CD4-positive, alpha-beta T cell treated with Interleukin-10 for 1 hour (primary cell): ENCODE results near the gene TPM1.
"Not testable (repeated sequence)": the region's sequence is repeated elsewhere in the genome, so short reads cannot be mapped to it uniquely, and the experiment has no call there.

Source experiments
- DNase-seq: peaks from one replicate; pipeline ENCODE4 v3.0.0-alpha.2; 2020

Gene TPM1

DNA sequence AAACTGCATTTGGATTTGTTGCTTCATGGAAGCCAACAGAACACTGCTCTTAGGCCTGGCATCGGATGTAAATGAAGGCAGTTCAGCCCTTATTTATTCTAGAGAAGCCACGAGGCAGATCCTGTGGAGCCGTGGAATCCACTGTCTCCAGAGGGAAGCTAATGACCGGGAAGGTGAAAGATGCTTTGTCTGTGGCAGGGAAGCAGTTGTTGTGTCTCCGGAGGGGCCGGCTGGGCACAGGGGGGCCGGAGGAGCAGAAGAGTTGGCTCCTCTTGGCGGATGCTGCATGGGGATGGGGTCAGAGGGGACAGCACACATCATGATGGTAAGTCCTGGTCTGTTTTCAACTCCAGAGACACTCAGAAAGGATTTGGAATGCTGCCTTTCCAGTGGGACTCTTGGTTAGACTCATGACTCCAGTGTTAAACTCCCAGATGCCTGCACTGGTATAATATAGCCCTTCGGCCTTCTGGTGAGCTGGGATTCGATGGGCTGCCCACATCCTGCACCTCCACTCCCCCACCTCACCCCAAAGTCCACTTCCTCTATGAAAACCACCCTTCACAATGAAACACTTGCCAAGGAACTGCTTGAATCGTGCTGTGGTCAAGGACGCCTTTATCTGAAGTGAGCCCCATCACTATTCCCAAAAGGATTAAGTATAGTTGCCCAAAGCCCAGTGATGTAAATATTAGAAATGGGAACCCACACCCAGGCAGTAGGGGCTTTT, 33.6 kb downstream of the TPM1 start:
- DNase-seq: no peak

GRCh38 chr15:63076714-63077046, 34.1 kb downstream of the TPM1 start:
- no peak for DNase-seq

- no peak for DNase-seq
Measured at GRCh38 chr15:63077952-63078351, 35.4 kb downstream of the TPM1 start.

GRCh38 chr15:63079947-63080626, 37.5 kb downstream of the TPM1 start:
- DNase-seq: no peak

DNA sequence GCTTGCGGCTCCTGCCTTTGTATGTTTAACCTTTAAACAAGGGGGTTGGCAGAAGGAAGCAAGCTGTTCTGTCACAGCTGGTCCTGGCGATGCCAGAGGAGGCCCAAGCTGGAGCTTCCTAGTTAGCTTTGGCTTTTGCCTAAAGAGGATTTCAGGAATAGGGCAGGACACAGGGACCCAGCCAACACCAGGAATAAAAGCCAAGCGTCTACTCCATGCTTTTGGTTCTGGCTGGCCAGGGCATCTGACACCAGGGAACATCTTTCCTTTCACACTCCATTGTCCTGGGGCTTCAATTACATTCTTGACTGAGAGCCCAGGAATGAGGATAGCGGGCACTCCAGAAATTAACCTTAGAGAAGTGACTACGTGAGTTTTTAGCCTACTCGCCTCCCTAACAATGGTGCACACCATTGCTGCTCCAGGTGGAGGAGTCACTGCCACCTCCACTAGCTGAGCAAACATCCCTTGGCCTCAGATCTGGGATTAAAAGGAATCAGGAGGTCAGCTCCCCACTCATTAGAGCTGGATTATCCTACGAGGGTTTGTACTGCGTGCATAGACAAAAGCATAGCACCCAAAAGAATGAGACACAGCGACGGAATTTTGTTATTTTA, 38.2 kb downstream of the TPM1 start:
- no peak for DNase-seq

- no peak for DNase-seq
Measured at GRCh38 chr15:63082366-63082765, 39.8 kb downstream of the TPM1 start.

- no peak for DNase-seq
Measured at GRCh38 chr15:63083044-63083443, 40.5 kb downstream of the TPM1 start.

- DNase-seq: no peak
Measured at GRCh38 chr15:63083541-63083940, 41.0 kb downstream of the TPM1 start.

- no peak for DNase-seq
Measured at GRCh38 chr15:63084806-63085205, 42.3 kb downstream of the TPM1 start.

- DNase-seq: no peak
Measured at GRCh38 chr15:63085289-63085688, 42.7 kb downstream of the TPM1 start.

GRCh38 chr15:63086271-63086670, 43.7 kb downstream of the TPM1 start:
- DNase-seq: no peak

DNA sequence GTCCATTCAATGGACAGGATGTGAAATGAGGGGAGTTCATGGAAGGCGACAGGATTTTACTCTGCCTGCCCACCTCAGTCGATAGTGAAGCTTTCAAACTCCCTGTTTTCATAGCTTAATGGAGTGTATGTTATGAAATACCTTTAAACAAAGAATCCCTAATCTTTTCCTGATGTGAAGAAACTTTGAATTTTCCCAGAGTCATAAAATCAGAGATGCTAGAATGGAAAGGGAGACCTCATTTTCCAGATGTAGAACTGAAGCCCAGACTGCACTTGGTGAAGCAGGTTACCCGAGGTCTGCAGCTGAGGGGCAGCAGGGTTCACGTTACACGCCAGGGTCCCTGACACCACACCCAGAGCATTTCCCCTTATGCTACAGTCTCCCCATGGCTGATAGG, 44.4 kb downstream of the TPM1 start:
- DNase-seq: no peak

GRCh38 chr15:63088533-63089245, 46.1 kb downstream of the TPM1 start:
- DNase-seq: no peak

DNA sequence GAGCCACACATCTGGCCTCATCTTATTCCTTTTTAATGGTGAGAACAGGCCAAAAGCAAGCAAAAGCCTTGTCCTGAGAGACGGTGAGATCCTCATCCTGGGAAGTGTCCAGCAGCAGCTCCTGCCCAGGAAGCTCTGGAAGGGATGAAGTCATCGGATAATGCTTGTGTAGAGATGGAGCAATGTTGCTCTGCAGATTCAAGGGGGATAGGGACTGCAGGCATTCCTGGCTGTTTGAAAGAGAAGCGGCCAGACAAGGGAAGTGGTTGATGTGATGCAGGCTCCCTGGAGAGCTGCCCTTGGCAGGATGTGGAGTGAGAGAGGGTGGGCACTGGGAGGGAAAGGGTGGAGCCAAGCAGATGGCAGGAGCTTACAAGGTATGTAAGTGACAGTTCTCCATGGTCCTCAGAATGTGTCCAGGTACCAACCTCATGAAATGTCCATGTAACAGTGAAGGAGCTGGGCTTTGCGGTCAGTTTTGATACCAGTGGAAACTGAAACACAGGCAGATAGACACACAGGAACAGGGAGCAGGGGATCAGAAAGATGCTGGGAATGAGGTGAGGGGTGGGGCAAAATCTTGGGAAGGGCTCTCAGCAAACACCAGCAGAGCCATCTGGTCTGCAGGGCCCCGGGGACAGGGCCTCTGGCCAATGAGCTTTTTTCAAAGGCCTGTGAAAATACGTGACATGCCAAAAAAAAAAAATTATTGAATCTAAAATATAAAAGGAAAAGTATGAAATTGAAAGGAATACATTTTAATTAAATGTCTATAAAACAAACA, 46.9 kb downstream of the TPM1 start:
- DNase-seq: no peak

- DNase-seq: no peak
Measured at GRCh38 chr15:63090472-63090871, 47.9 kb downstream of the TPM1 start.

DNA sequence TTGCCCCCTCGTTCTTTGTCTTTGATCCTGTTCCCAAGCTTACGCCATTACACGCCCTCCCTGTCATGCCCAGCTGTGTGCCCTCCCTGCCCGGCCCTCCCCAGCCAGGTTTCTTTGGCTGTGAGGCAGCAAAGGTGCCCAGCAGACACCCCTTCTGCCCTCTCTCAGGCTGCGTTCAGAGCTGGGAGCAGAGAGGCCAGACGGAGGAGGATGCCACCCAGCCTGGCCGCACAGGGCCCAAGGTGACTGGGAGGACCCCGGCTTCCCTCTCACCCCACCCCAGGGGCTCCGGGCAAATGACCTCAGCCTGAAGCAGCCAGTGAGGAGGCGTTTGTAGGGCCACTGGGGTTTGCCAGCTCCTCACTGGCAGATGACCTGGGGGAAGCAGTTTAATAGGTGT, 48.3 kb downstream of the TPM1 start:
- no peak for DNase-seq

GRCh38 chr15:63091679-63092446, 49.3 kb downstream of the TPM1 start:
- DNase-seq: no peak

- peak; percentile 76 for DNase-seq
Measured at GRCh38 chr15:63093486-63094205, 51.1 kb downstream of the TPM1 start.

GRCh38 chr15:63094495-63094931, 52.0 kb downstream of the TPM1 start:
- no peak for DNase-seq

DNA sequence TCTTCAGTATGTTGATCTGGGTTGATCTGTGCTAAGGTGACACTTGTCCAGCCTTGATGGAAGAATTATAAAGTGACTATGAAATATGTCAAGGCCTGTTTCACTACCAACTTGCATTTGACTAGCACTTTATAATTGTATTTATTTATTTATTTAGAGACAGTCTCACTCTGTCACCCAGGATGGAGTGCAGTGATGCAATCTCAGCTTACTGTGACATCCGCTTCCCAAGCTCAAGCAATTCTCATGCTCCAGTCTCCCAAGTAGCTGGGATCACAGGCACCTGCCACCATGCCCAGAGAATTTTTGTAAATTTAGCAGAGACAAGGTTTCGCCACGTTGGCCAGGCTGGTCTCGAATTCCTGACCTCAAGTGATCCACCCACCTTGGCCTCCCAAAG, 53.6 kb downstream of the TPM1 start:
- DNase-seq: no peak

DNA sequence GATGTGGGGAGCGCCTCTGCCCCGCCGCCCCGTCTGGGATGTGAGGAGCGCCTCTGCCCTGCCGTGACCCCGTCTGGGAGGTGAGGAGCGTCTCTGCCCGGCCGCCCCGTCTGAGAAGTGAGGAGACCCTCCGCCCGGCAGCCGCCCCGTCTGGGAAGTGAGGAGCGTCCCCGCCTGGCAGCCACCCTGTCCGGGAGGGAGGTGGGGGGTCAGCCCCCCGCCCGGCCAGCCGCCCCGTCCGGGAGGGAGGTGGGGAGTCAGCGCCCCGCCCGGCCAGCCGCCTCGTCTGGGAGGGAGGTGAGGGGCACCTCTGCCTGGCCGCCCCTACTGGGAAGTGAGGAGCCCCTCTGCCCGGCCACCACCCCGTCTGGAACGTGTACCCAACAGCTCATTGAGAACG, 56.4 kb downstream of the TPM1 start:
- not testable (repeated sequence) for DNase-seq
